CD14-positive monocyte (primary cell): ENCODE data around the gene RETSAT. TPM values are rescaled to one million over a fixed set of nuclear protein-coding genes. Genes with fewer than 3 reads are reported as not detected.
"Not testable (repeated sequence)": the region's sequence is repeated elsewhere in the genome, so short reads cannot be mapped to it uniquely, and the experiment has no call there.

ENCODE experiments used
- DNase-seq, 3 donors: peaks; one replicate each; pipeline ENCODE4 v3.0.0-alpha.2; 2011 to 2022
- H2AFZ ChIP-seq: 2 replicates; pipeline ENCODE4 v1.6.0; 2012; ENCODE audit warnings: mild to moderate bottlenecking, low read depth, low read length, inconsistent platforms; ENCODE audit not compliant: insufficient read depth, poor library complexity, severe bottlenecking
- H3K27ac ChIP-seq, 2 donors: 1 replicate in 1 of 2; 2 replicates in 1 of 2; pipeline ENCODE4 v1.5.1; 2012 to 2013; ENCODE audit warnings: low read length in 2 of 2, control low read depth in 1 of 2, inconsistent platforms in 1 of 2, low read depth in 1 of 2, mild to moderate bottlenecking in 1 of 2
- H3K27me3 ChIP-seq, 2 donors: one replicate each; pipeline versions ENCODE4 v1.6.0 to v1.6.1; 2011 to 2013; ENCODE audit warnings: low read length in 2 of 2; ENCODE audit not compliant: control insufficient read depth in 2 of 2, insufficient read depth in 2 of 2
- H3K36me3 ChIP-seq, 2 donors: replicated peaks in 1 of 2; 1 replicate in 1 of 2; 2 replicates in 1 of 2; pipeline versions ENCODE4 v1.5.1 to v1.6.1; 2012 to 2013; ENCODE audit warnings: low read length in 2 of 2, control low read depth in 1 of 2, inconsistent platforms in 1 of 2, mild to moderate bottlenecking in 1 of 2; ENCODE audit not compliant: insufficient read depth in 2 of 2, control insufficient read depth in 1 of 2
- H3K4me1 ChIP-seq, 2 donors: 1 replicate in 1 of 2; 2 replicates in 1 of 2; pipeline versions ENCODE4 v1.5.1 to v1.6.1; 2012 to 2013; ENCODE audit warnings: low read length in 2 of 2, control low read depth in 1 of 2, inconsistent platforms in 1 of 2, mild to moderate bottlenecking in 1 of 2, moderate library complexity in 1 of 2; ENCODE audit not compliant: insufficient read depth in 2 of 2, control insufficient read depth in 1 of 2
- H3K4me2 ChIP-seq: replicated peaks from 2 replicates; pipeline ENCODE3; 2012; ENCODE audit warnings: low read length, moderate library complexity, mild to moderate bottlenecking; ENCODE audit not compliant: poor library complexity, severe bottlenecking; ENCODE audit errors: extremely low read depth
- H3K4me3 ChIP-seq, 3 experiments: fragments of 200-600 bp in 1 of 3; sonication (generic) in 1 of 3; replicated peaks in 1 of 3; 1 replicate in 2 of 3; 2 replicates in 1 of 3; pipeline ENCODE4 v1.5.1; 2011 to 2013; ENCODE audit warnings: low read length in 3 of 3, mild to moderate bottlenecking in 3 of 3, control low read depth in 2 of 3, low read depth in 2 of 3, inconsistent platforms in 1 of 3, moderate library complexity in 1 of 3
- H3K79me2 ChIP-seq: 2 replicates; pipeline ENCODE4 v1.6.0; 2012; ENCODE audit warnings: mild to moderate bottlenecking, control low read depth, inconsistent platforms, low read length, moderate library complexity; ENCODE audit not compliant: insufficient read depth
- H3K9ac ChIP-seq: 2 replicates; pipeline ENCODE4 v1.6.0; 2017; ENCODE audit warnings: low read length, mild to moderate bottlenecking; ENCODE audit not compliant: insufficient read depth, poor library complexity, severe bottlenecking
- H3K9me3 ChIP-seq, 2 donors: replicated peaks in 1 of 2; 1 replicate in 1 of 2; 2 replicates in 1 of 2; pipeline versions ENCODE4 v1.5.1 to v1.6.1; 2012 to 2013; ENCODE audit warnings: low read length in 2 of 2, control low read depth in 1 of 2; ENCODE audit not compliant: control insufficient read depth in 1 of 2, insufficient read depth in 1 of 2
- H4K20me1 ChIP-seq: 2 replicates; pipeline ENCODE4 v1.6.0; 2012; ENCODE audit warnings: mild to moderate bottlenecking, low read length, control low read depth, moderate library complexity; ENCODE audit not compliant: insufficient read depth
- H3K27ac Mint-ChIP-seq, 7 donors: one replicate each; pipeline ENCODE4 v1.8.0; 2020; ENCODE audit warnings: mild to moderate bottlenecking in 7 of 7, mixed read lengths in 7 of 7, moderate library complexity in 6 of 7, inconsistent platforms in 2 of 7
- H3K27me3 Mint-ChIP-seq, 3 donors: one replicate each; pipeline ENCODE4 v1.8.0; 2021 to 2022; ENCODE audit warnings: low read depth in 3 of 3, mild to moderate bottlenecking in 3 of 3, mixed read lengths in 3 of 3, moderate library complexity in 3 of 3, inconsistent platforms in 1 of 3
- H3K36me3 Mint-ChIP-seq, 2 donors: one replicate each; pipeline ENCODE4 v1.8.0; 2020; ENCODE audit warnings: mixed read lengths in 2 of 2, inconsistent platforms in 1 of 2, mild to moderate bottlenecking in 1 of 2
- H3K4me1 Mint-ChIP-seq: one replicate; pipeline ENCODE4 v1.8.0; 2020; ENCODE audit warnings: mild to moderate bottlenecking, mixed read lengths
- H3K4me3 Mint-ChIP-seq, 2 donors: one replicate each; pipeline ENCODE4 v1.8.0; 2020; ENCODE audit warnings: mild to moderate bottlenecking in 2 of 2, mixed read lengths in 2 of 2, moderate library complexity in 1 of 2
- H3K9me3 Mint-ChIP-seq, 7 donors: one replicate each; pipeline ENCODE4 v1.8.0; 2020 to 2022; ENCODE audit warnings: mixed read lengths in 7 of 7, mild to moderate bottlenecking in 6 of 7, moderate library complexity in 6 of 7, inconsistent platforms in 2 of 7
- CTCF ChIP-seq: fragments of 200-600 bp; IDR thresholded peaks from one replicate; pipeline ENCODE4 v1.8.0; 2022; ENCODE audit warnings: antibody characterized with exemption, mild to moderate bottlenecking
- WGBS: methylation state at CpG from one replicate; pipeline ENCODE4 v1.1.5; 2013; ENCODE audit warnings: missing lambda C conversion rate; ENCODE audit not compliant: insufficient coverage; 5-methylcytosine and 5-hydroxymethylcytosine counted together
- intact Hi-C, 2 donors: fragments of 100-400 bp; cut with micrococcal nuclease; formaldehyde crosslinking; loops; one replicate each; pipeline versions ENCODE4 v1.15.0 to v1.15.1; 2023
- polyA plus RNA-seq, 3 donors: library from polyadenylated mRNA; depleted of rRNA in 1 of 3; unstranded in 2 of 3; stranded (reverse) in 1 of 3; fragments of 300-500 nt in 2 of 3; fragments of >200 nt in 1 of 3; fragmentation: Illumina TruSeq in 2 of 3; gene quantifications; 1 replicate in 2 of 3; 2 replicates in 1 of 3; pipeline ENCODE4 v1.2.3, GENCODE V29; 2012 to 2021

RETSAT gene
- polyA plus RNA-seq, 3 donors = 12.4 to 15.8 (median 15.0) TPM

- H3K27me3 ChIP-seq = no peaks in the 10 kb centered on the region
- H3K36me3 ChIP-seq = peaks cover 84 to 93% of the 10 kb centered on the region in 2 donors
- WGBS = 26% methylated on average over 9 of the region's 11 CpGs
- H3K9me3 ChIP-seq = no peaks in the 10 kb centered on the region
- Mint-ChIP-seq H3K4me3 (no peak overlapping the region), H3K27ac (peak overlapping the region; percentile 58 to 90 (median 80)), H3K36me3 (peaks cover 77 to 90% of the 10 kb centered on the region in 2 donors), H3K27me3 (peaks cover 0 to 3% (median 0%) of the 10 kb centered on the region in 3 donors), H3K4me1 (peaks cover 56% of the 10 kb centered on the region), H3K9me3 (no peaks in the 10 kb centered on the region)
- H3K9ac ChIP-seq = no peak overlapping the region
- H4K20me1 ChIP-seq = peaks cover 100% of the 10 kb centered on the region
- no peak overlapping the region for H3K4me3 ChIP-seq
- peak overlapping the region; percentile 30 to 71 for H3K27ac ChIP-seq
- peaks cover 48 to 55% of the 10 kb centered on the region in 2 donors for H3K4me1 ChIP-seq
- peak; percentile 60 to 85 (median 67) for DNase-seq
- peak overlapping the region; percentile 6 for H3K4me2 ChIP-seq
- no peak overlapping the region for H2AFZ ChIP-seq
- intact Hi-C loops = no loop called here
- no peak for TF ChIP-seq CTCF
- H3K79me2 ChIP-seq = peaks cover 64% of the 10 kb centered on the region
Measured at GRCh38 chr2:85318222-85319074, 35.9 kb downstream of the RETSAT start.

- H2AFZ ChIP-seq, H3K4me2 ChIP-seq, H3K4me3 ChIP-seq, H3K9me3 Mint-ChIP-seq, DNase-seq, H3K9me3 ChIP-seq, H3K9ac ChIP-seq, H3K27me3 ChIP-seq, H3K27ac ChIP-seq, H3K4me3 Mint-ChIP-seq, H3K27me3 Mint-ChIP-seq, intact Hi-C loops: not testable (repeated sequence)
- peaks cover 76% of the 10 kb centered on the region for H4K20me1 ChIP-seq
- H3K79me2 ChIP-seq = peaks cover 38% of the 10 kb centered on the region
- H3K36me3 Mint-ChIP-seq = peaks cover 56 to 74% of the 10 kb centered on the region in 2 donors
- WGBS = no CpG with 5 or more reads among the region's 5 CpGs
- H3K4me1 Mint-ChIP-seq = peaks cover 34% of the 10 kb centered on the region
- H3K36me3 ChIP-seq = peaks cover 60 to 74% of the 10 kb centered on the region in 2 donors
- H3K27ac Mint-ChIP-seq = peak overlapping the region in 1 of 7 donors; percentile 52
- peaks cover 27 to 30% of the 10 kb centered on the region in 2 donors for H3K4me1 ChIP-seq
Measured at GRCh38 chr2:85315921-85316320, 38.4 kb downstream of the RETSAT start.
